HepG2 (cell line): Measurements from ENCODE around the gene GATD1. TPM values are rescaled to one million over a fixed set of nuclear protein-coding genes. Genes with fewer than 3 reads are reported as not detected.

Source experiments
- ARNTL ChIP-seq: sonication (generic); formaldehyde crosslinking; IDR thresholded peaks from 2 replicates; pipeline ENCODE4 v1.4.0; 2020; ENCODE audit warnings: mild to moderate bottlenecking, missing genetic modification reagents
- CEBPZ ChIP-seq: IDR thresholded peaks from 2 replicates; pipeline ENCODE4 v1.6.1; 2012; ENCODE audit warnings: low read length, improper control_type of control experiment
- ERF ChIP-seq: IDR thresholded peaks from 2 replicates; pipeline ENCODE4 v1.6.1; 2018; ENCODE audit warnings: missing biosample characterization, missing genetic modification reagents
- FOXO1 ChIP-seq: sonication (generic); formaldehyde crosslinking; IDR thresholded peaks from 2 replicates; pipeline ENCODE4 v1.4.0; 2020; ENCODE audit warnings: missing genetic modification reagents
- GLI4 ChIP-seq: sonication (generic); formaldehyde crosslinking; IDR thresholded peaks from 2 replicates; pipeline ENCODE4 v1.5.1; 2020; ENCODE audit warnings: missing genetic modification reagents, mild to moderate bottlenecking, moderate library complexity, borderline replicate concordance
- IRX3 ChIP-seq: sonication (generic); formaldehyde crosslinking; IDR thresholded peaks from 2 replicates; pipeline ENCODE4 v1.8.1; 2023; ENCODE audit warnings: mild to moderate bottlenecking, low read depth, missing genetic modification reagents, borderline replicate concordance
- KDM5A ChIP-seq: fragments of 200-600 bp; sonication (generic); IDR thresholded peaks from 2 replicates; pipeline ENCODE4 v1.7.0; 2018; ENCODE audit warnings: antibody characterized with exemption, mild to moderate bottlenecking, low read length, borderline replicate concordance
- KLF6 ChIP-seq: IDR thresholded peaks from 2 replicates; pipeline ENCODE4 v1.8.0; 2016; ENCODE audit warnings: missing biosample characterization, missing genetic modification reagents
- MATR3 ChIP-seq: sonication (generic); formaldehyde crosslinking; IDR thresholded peaks from 2 replicates; pipeline ENCODE4 v1.4.0; 2020; ENCODE audit warnings: missing genetic modification reagents
- MXD3 ChIP-seq: IDR thresholded peaks from 2 replicates; pipeline ENCODE4 v1.6.1; 2016; ENCODE audit warnings: mild to moderate bottlenecking, missing biosample characterization, missing genetic modification reagents
- PRDM15 ChIP-seq: sonication (generic); formaldehyde crosslinking; IDR thresholded peaks from 2 replicates; pipeline ENCODE4 v1.4.0; 2020; ENCODE audit warnings: missing genetic modification reagents
- SATB2 ChIP-seq: sonication (generic); formaldehyde crosslinking; IDR thresholded peaks from 2 replicates; pipeline ENCODE4 v1.5.0; 2020; ENCODE audit warnings: missing genetic modification reagents
- SOX13 ChIP-seq, 3 experiments: fragments of 450-650 bp in 1 of 3; sonication (generic) in 1 of 3; formaldehyde crosslinking in 1 of 3; IDR thresholded peaks in 2 of 3; conservative IDR thresholded peaks in 1 of 3; 2 replicates each; pipeline versions ENCODE4 v1.5.0 to v1.6.1; 2016 to 2020; ENCODE audit warnings: antibody characterized with exemption in 1 of 3, mild to moderate bottlenecking in 1 of 3, missing compliant biosample characterization in 1 of 3, missing genetic modification reagents in 1 of 3, moderate library complexity in 1 of 3
- SOX6 ChIP-seq, 2 experiments: fragments of 450-650 bp in 1 of 2; sonication (generic) in 1 of 2; formaldehyde crosslinking in 1 of 2; IDR thresholded peaks; 2 replicates each; pipeline versions ENCODE4 v1.4.0 to v1.6.1; 2017 to 2020; ENCODE audit warnings: antibody characterized with exemption in 1 of 2, mild to moderate bottlenecking in 1 of 2, missing genetic modification reagents in 1 of 2
- SP4 ChIP-seq: sonication (generic); formaldehyde crosslinking; IDR thresholded peaks from 2 replicates; pipeline ENCODE4 v1.8.1; 2023; ENCODE audit warnings: mild to moderate bottlenecking, missing genetic modification reagents
- SPEN ChIP-seq: sonication (generic); formaldehyde crosslinking; IDR thresholded peaks from 2 replicates; pipeline ENCODE4 v1.5.1; 2020; ENCODE audit warnings: low read depth, mild to moderate bottlenecking, missing genetic modification reagents
- ZBTB7A ChIP-seq: sonication (generic); formaldehyde crosslinking; IDR thresholded peaks from 2 replicates; pipeline ENCODE4 v1.8.0; 2022; ENCODE audit warnings: mild to moderate bottlenecking, missing genetic modification reagents
- ZMYM4 ChIP-seq: sonication (generic); formaldehyde crosslinking; IDR thresholded peaks from 2 replicates; pipeline ENCODE4 v1.8.1; 2023; ENCODE audit warnings: mild to moderate bottlenecking, missing genetic modification reagents
- ZNF430 ChIP-seq: sonication (generic); formaldehyde crosslinking; IDR thresholded peaks from 2 replicates; pipeline ENCODE4 v1.9.0; 2021; ENCODE audit warnings: mild to moderate bottlenecking, missing genetic modification reagents
- ZNF468 ChIP-seq: sonication (generic); formaldehyde crosslinking; IDR thresholded peaks from 2 replicates; pipeline ENCODE4 v1.8.0; 2022; ENCODE audit warnings: mild to moderate bottlenecking, moderate library complexity, missing genetic modification reagents
- ZNF616 ChIP-seq: sonication (generic); formaldehyde crosslinking; IDR thresholded peaks from 2 replicates; pipeline ENCODE4 v1.5.0; 2020; ENCODE audit warnings: low read depth, mild to moderate bottlenecking, missing genetic modification reagents
- ZNF644 ChIP-seq: IDR thresholded peaks from 2 replicates; pipeline ENCODE4 v1.6.1; 2016; ENCODE audit warnings: low read depth
- ZNF816 ChIP-seq: sonication (generic); formaldehyde crosslinking; IDR thresholded peaks from 2 replicates; pipeline ENCODE4 v1.8.0; 2022; ENCODE audit warnings: missing genetic modification reagents, mild to moderate bottlenecking, borderline replicate concordance
- polyA plus RNA-seq, 8 experiments: library from polyadenylated mRNA; depleted of rRNA in 3 of 8; stranded (reverse) in 7 of 8; unstranded in 1 of 8; fragments of >200 nt; fragmentation: Illumina TruSeq in 4 of 8; extraction: Trizol in 4 of 8; gene quantifications; 2 replicates each; pipeline versions ENCODE4 v1.2.1 to v1.2.3, GENCODE V29; 2011 to 2016; ENCODE audit warnings: low read depth in 4 of 8, missing spikeins in 1 of 8, mixed read lengths in 1 of 8; ENCODE audit not compliant: insufficient read depth in 1 of 8
- total RNA-seq, 5 experiments: library from RNA; depleted of rRNA; stranded (reverse); fragments of >200 nt; fragmentation: Illumina TruSeq; extraction: Trizol; gene quantifications; 2 replicates each; pipeline ENCODE4 v1.2.3, GENCODE V29; 2016; ENCODE audit warnings: low read depth in 1 of 5

Gene GATD1
- total and polyA plus RNA-seq, 2 of the 13 experiments (the other 11 are each of a cell fraction or from before 2014, with no cell fraction given): 31.3 to 60.5 TPM

GRCh38 chr11:810040-810567 is 32.8 kb upstream of the GATD1 start (continued):
- TF ChIP-seq ARNTL (CRISPR knock-in tag) (no peak), GLI4 (CRISPR knock-in tag) (no peak), KLF6 (CRISPR knock-in tag) (no peak), ZNF616 (CRISPR knock-in tag) (0 out of 2 replicates have a peak, but pooled peaks have one; percentile 4), CEBPZ (no peak), ZMYM4 (CRISPR knock-in tag) (peak; percentile 31; the same call in 1 of the 2 replicates), SP4 (CRISPR knock-in tag) (no peak), PRDM15 (CRISPR knock-in tag) (no peak), MATR3 (CRISPR knock-in tag) (no peak), FOXO1 (CRISPR knock-in tag) (no peak), ZNF644 (no peak), IRX3 (CRISPR knock-in tag) (no peak; the same call in 1 of the 2 replicates), SATB2 (CRISPR knock-in tag) (no peak), ZNF430 (no peak), ERF (no peak), KDM5A (peak; percentile 40), SPEN (CRISPR knock-in tag) (no peak), SOX6 (IDR thresholded peaks at IDR 0.05) (no peak), SOX6 (CRISPR knock-in tag; IDR thresholded peaks at IDR 0.05) (no peak), SOX13 (IDR thresholded peaks at IDR 0.05) (no peak), SOX13 (CRISPR knock-in tag; conservative IDR thresholded peaks at IDR 0.05 in 1 of 2, IDR thresholded peaks at IDR 0.05 in 1 of 2) (no peak), MXD3 (CRISPR knock-in tag) (peak; percentile 26; the same call in 1 of the 2 replicates), ZNF468 (CRISPR knock-in tag) (no peak), ZNF816 (0 out of 2 replicates have a peak, but pooled peaks have one; percentile 32), ZBTB7A (peak; percentile 58; the same call in 1 of the 2 replicates)
